Activated gamma-delta T cell treated with Interleukin-2 at 50 U/mL for 16 hours (primary cell): ENCODE results near the gene MPIG6B.

ENCODE experiments used
- DNase-seq: peaks from one replicate; pipeline ENCODE4 v3.0.0-alpha.2; 2020

Gene MPIG6B

DNA sequence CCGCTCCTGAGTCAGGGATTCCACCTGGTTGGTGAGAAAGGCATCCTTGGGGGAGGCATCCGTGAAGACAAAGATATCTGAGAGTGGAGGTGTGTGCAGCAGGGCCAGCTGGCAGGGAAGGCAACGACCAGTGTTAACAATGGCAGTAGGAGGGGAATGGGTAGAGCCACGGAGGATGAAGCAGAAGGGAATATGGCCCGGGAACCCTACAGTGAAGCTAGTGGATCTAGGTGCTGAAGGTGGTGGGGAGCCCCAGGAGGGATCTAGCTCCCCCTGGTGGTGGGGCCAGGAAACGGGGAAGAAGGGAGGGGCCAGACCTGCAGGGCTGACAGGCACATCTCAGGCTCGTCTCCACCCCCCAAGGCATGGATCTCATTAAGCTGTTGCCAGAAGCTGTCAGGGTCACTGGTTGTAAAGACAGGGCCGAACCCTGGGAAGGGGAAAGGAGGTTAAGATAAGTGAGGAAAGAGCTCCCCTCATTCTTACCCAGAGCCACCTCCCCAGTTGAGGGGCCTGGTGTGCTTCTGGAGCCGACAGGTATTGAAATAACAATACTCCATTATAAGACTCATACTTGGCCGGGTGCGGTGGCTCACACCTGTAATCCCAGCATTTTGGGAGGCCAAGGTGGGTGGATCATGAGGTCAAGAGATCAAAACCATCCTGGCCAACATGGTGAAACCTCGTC lies 46.7 kb downstream of the MPIG6B start:
- DNase-seq, result peak; percentile 73

DNA sequence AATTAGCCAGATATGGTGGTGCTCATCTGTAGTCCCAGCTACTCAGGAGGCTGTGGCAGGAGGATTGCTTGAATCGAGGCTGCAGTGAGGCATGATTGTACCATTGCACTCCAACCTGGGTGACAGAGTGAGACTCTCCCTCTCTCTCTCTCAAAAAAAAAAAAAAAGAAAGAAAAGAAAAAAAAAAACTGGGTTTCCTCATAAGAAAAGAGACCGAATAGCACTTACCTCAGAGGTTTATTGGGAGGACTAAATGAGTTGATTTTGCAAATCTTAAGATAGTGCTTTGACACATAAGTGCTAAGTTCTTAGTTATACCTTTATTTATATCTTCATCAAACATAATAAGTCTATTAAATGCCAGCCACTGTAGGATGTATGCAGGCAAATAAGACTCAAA lies 47.7 kb downstream of the MPIG6B start:
- no peak for DNase-seq

DNA sequence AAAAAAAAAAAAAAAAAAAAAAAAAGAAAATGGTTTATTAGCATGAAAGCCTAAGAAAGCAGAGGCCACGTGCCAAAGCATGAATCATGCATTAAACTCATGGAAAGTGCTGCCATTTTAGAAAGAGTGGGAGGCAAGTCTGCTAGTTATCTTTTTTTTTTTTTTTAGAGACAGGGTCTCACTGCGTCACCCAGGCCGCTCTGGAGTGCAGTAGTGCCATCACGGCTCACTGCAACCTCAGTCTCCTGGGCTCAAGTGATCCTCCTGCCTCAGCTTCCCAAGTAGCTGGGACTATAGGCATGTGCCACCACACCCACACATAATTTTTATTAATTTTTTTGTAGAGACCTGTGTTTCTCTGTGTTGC lies 48.8 kb downstream of the MPIG6B start:
- no peak for DNase-seq

DNA sequence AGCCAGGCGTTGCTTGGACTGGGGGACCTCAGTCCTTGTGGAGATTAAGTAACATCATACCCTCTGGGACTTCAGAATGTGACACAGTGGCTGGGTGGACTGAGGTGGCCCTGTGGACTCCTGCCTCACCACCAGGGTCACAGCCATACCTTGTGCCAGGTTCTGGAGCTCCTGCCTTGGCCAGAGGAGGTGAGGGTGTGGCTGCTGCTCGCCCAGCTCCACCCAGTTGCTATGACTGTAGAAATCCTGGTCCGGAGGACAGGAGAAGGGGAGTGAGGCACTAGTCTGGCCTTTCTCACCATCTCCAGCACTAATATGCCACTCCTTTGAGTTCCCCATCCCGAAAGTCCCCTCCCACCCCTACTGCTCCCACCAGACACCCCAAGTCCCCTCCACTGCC lies 52.0 kb downstream of the MPIG6B start:
- no peak for DNase-seq

DNA sequence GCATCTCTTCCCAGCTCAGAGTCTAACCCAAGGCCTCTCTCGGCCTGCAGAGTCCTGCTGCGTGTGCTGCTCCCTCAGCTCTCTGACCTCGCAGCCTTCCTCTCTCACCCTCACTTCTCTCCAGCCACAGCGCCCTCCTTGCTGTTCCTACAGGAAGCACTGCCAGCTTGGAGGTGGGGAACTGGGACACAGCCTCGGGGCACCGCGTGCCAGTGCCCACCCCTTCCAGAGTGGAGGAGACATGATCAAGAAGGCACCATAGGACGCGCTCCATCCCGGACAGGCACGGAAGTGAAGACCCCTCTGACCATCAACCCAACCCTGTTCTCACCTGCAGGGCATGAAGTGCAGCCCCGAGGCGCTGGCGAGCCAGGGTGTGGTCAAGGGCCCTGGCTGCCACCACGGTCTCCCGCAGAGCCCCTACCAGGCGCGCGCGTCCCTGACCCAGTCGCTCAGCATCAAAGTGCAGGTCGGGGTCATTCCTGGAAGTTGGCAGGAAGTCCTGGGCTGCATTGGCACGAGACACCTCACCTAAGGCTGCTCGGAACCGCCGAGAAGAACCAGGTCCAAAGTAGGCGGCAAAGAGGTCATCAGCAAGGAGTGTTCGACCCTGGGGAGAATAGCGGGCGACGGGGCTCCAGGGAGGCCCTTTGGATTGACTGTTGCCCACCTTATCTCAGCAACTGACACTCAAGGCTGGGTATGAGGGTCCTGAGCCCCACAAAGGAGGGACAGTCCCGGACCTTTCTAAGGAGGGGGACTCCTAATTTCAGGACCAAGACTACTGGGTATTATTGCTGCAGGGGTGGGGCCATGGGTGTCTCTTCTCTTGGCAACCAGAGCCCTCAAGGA lies 52.7 kb downstream of the MPIG6B start:
- DNase-seq, result no peak
